HEK293 (cell line): Measurements from ENCODE around the gene SF1.

ENCODE experiments used
- CTCF ChIA-PET: fragments of 350-600 bp; formaldehyde crosslinking; extraction: SDS; loops from one replicate; lab custom pipeline; 2021; ENCODE audit warnings: antibody characterized with exemption; lab: Yijun Ruan, JAX
- POLR2A ChIA-PET: fragments of 300-600 bp; formaldehyde crosslinking; extraction: SDS; loops from one replicate; lab custom pipeline; 2020; ENCODE audit warnings: antibody characterized with exemption, inconsistent platforms; lab: Yijun Ruan, JAX
- H3K27ac ChIP-seq: fragments of 200-500 bp; sonication (Bioruptor generic); 2 replicates; pipeline ENCODE4 v1.5.1; 2014; ENCODE audit warnings: low read depth, low read length, control low read depth, inconsistent platforms; ENCODE audit errors: extremely low read depth
- H3K36me3 ChIP-seq, 2 experiments: fragments of 200-500 bp in 1 of 2; sonication (Bioruptor generic) in 1 of 2; 1 replicate in 1 of 2; 2 replicates in 1 of 2; pipeline ENCODE4 v1.5.1; 2014 to 2017; ENCODE audit warnings: inconsistent platforms in 2 of 2, low read length in 2 of 2; ENCODE audit not compliant: control insufficient read depth in 2 of 2, insufficient read depth in 1 of 2
- H3K4me1 ChIP-seq: fragments of 200-500 bp; sonication (Bioruptor generic); 2 replicates; pipeline ENCODE4 v1.5.1; 2014; ENCODE audit warnings: mild to moderate bottlenecking, low read length, inconsistent platforms; ENCODE audit not compliant: control insufficient read depth, insufficient read depth
- H3K4me3 ChIP-seq: 2 replicates; pipeline ENCODE4 v1.5.1; 2011; ENCODE audit warnings: low read depth, mild to moderate bottlenecking, control low read depth, low read length, moderate library complexity
- H3K9me3 ChIP-seq: fragments of 200-500 bp; sonication (Bioruptor generic); 2 replicates; pipeline ENCODE4 v1.5.1; 2014; ENCODE audit warnings: low read depth, low read length, inconsistent platforms; ENCODE audit not compliant: control insufficient read depth, insufficient read depth
- ATF2 ChIP-seq: fragments of 450-650 bp; formaldehyde crosslinking; IDR thresholded peaks from 2 replicates; pipeline ENCODE4 v1.5.1; 2016; ENCODE audit warnings: missing biosample characterization, missing genetic modification characterization, low read depth
- SP3 ChIP-seq: fragments of 450-650 bp; formaldehyde crosslinking; IDR thresholded peaks from 2 replicates; pipeline ENCODE4 v1.5.1; 2016; ENCODE audit warnings: missing biosample characterization, missing genetic modification characterization
- ZBTB7A ChIP-seq: fragments of 450-650 bp; formaldehyde crosslinking; IDR thresholded peaks from 2 replicates; pipeline ENCODE4 v1.5.1; 2016; ENCODE audit warnings: low read depth, missing biosample characterization, missing genetic modification characterization
- ZIC2 ChIP-seq: fragments of 450-650 bp; formaldehyde crosslinking; IDR thresholded peaks from 2 replicates; pipeline ENCODE4 v1.5.1; 2016; ENCODE audit warnings: missing biosample characterization, missing genetic modification characterization
- ZNF133 ChIP-seq: fragments of 450-650 bp; formaldehyde crosslinking; IDR thresholded peaks from 2 replicates; pipeline ENCODE4 v1.5.1; 2016; ENCODE audit warnings: missing biosample characterization, missing genetic modification characterization
- ZNF148 ChIP-seq: fragments of 450-650 bp; formaldehyde crosslinking; IDR thresholded peaks from 2 replicates; pipeline ENCODE4 v1.5.0; 2017; ENCODE audit warnings: missing biosample characterization, missing genetic modification characterization, borderline replicate concordance
- ZNF175 ChIP-seq: fragments of 450-650 bp; formaldehyde crosslinking; IDR thresholded peaks from 2 replicates; pipeline ENCODE4 v1.5.1; 2016; ENCODE audit warnings: missing biosample characterization, missing genetic modification characterization
- ZNF26 ChIP-seq: fragments of 450-650 bp; formaldehyde crosslinking; IDR thresholded peaks from 2 replicates; pipeline ENCODE4 v1.5.1; 2016; ENCODE audit warnings: missing biosample characterization, missing genetic modification characterization
- ZNF266 ChIP-seq: fragments of 450-650 bp; formaldehyde crosslinking; IDR thresholded peaks from 2 replicates; pipeline ENCODE4 v1.5.1; 2016; ENCODE audit warnings: missing biosample characterization, missing genetic modification characterization, low read depth
- ZNF335 ChIP-seq: fragments of 450-650 bp; formaldehyde crosslinking; conservative IDR thresholded peaks from 2 replicates; pipeline ENCODE4 v1.5.1; 2016; ENCODE audit warnings: missing biosample characterization, missing genetic modification characterization
- ZNF341 ChIP-seq: fragments of 450-650 bp; formaldehyde crosslinking; IDR thresholded peaks from 2 replicates; pipeline ENCODE4; 2016; ENCODE audit warnings: low read depth, missing biosample characterization, missing genetic modification characterization
- ZNF350 ChIP-seq: fragments of 450-650 bp; formaldehyde crosslinking; IDR thresholded peaks from 2 replicates; pipeline ENCODE4 v1.5.0; 2017; ENCODE audit warnings: missing biosample characterization, mild to moderate bottlenecking, missing genetic modification characterization
- ZNF398 ChIP-seq: fragments of 450-650 bp; formaldehyde crosslinking; IDR thresholded peaks from 2 replicates; pipeline ENCODE4 v1.5.1; 2017; ENCODE audit warnings: missing biosample characterization, missing genetic modification characterization
- ZNF555 ChIP-seq: fragments of 450-650 bp; formaldehyde crosslinking; conservative IDR thresholded peaks from 2 replicates; pipeline ENCODE4 v1.5.1; 2017; ENCODE audit warnings: missing biosample characterization, mild to moderate bottlenecking, missing genetic modification characterization, inconsistent platforms
- ZNF624 ChIP-seq: fragments of 450-650 bp; formaldehyde crosslinking; IDR thresholded peaks from 2 replicates; pipeline ENCODE4 v1.5.1; 2017; ENCODE audit warnings: missing biosample characterization, missing genetic modification characterization
- ZNF692 ChIP-seq: fragments of 450-650 bp; formaldehyde crosslinking; IDR thresholded peaks from 2 replicates; pipeline ENCODE4 v1.5.1; 2016; ENCODE audit warnings: missing biosample characterization, missing genetic modification characterization
- ZNF747 ChIP-seq: fragments of 450-650 bp; formaldehyde crosslinking; IDR thresholded peaks from 2 replicates; pipeline ENCODE4 v1.5.1; 2016; ENCODE audit warnings: missing biosample characterization, missing genetic modification characterization
- ZSCAN18 ChIP-seq: fragments of 450-650 bp; formaldehyde crosslinking; IDR thresholded peaks from 2 replicates; pipeline ENCODE4 v1.5.1; 2016; ENCODE audit warnings: missing biosample characterization, missing genetic modification characterization
- ZXDB ChIP-seq: fragments of 450-650 bp; formaldehyde crosslinking; IDR thresholded peaks from 2 replicates; pipeline ENCODE4 v1.5.1; 2016; ENCODE audit warnings: missing biosample characterization, missing genetic modification characterization

Gene SF1

GRCh38 chr11:64774144-64774543, 4.2 kb downstream of the SF1 start (continued):
- TF ChIP-seq ZXDB (tag by site-specific recombination) (no peak), ZNF555 (tag by site-specific recombination) (no peak), ZNF341 (tag by site-specific recombination) (no peak), ZNF398 (tag by site-specific recombination) (no peak)

GRCh38 chr11:64772303-64773018, 5.9 kb downstream of the SF1 start:
- H3K36me3 ChIP-seq = peaks cover 39 to 100% of the 10 kb centered on the region in 2 experiments
- ChIA-PET CTCF (interaction anchor here (0.6 to 2.0 kb wide), 3 partner anchors 29 to 482 kb away, joined by 3 to 9 read pairs (median 8); partner anchors contain the start of gene RASGRP2), POLR2A (interaction anchor here (0.7 to 2.6 kb wide), 4 partner anchors 9 to 178 kb away, joined by 3 to 10 read pairs (median 4); partner anchors contain the start of gene PYGM)
- no peaks in the 10 kb centered on the region for H3K4me1 ChIP-seq
- no peaks in the 10 kb centered on the region for H3K9me3 ChIP-seq
- no peak overlapping the region for H3K27ac ChIP-seq
- no peak overlapping the region for H3K4me3 ChIP-seq
- TF ChIP-seq ATF2 (tag by site-specific recombination) (0 out of 2 replicates have a peak, but pooled peaks have one; percentile 7), ZNF148 (no peak), ZNF350 (tag by site-specific recombination) (no peak), ZNF624 (tag by site-specific recombination) (no peak), ZSCAN18 (tag by site-specific recombination) (no peak), ZNF341 (tag by site-specific recombination) (no peak), ZNF692 (tag by site-specific recombination) (0 out of 2 replicates have a peak, but pooled peaks have one; percentile 22), ZNF747 (tag by site-specific recombination) (no peak)

- POLR2A ChIA-PET = interaction anchor here (0.7 to 2.6 kb wide), 3 partner anchors 8 to 178 kb away, joined by 3 to 10 read pairs (median 4); partner anchors contain the start of gene PYGM
- H3K27ac ChIP-seq = no peak overlapping the region
- H3K36me3 ChIP-seq = peaks cover 39 to 100% of the 10 kb centered on the region in 2 experiments
- CTCF ChIA-PET = interaction anchor here (0.7 to 2.0 kb wide), 3 partner anchors 16 to 121 kb away, joined by 3 to 8 read pairs (median 5); partner anchors contain the start of gene RASGRP2
- no peaks in the 10 kb centered on the region for H3K4me1 ChIP-seq
- H3K9me3 ChIP-seq = no peaks in the 10 kb centered on the region
- no peak overlapping the region for H3K4me3 ChIP-seq
- TF ChIP-seq ZNF175 (tag by site-specific recombination) (no peak), SP3 (tag by site-specific recombination) (no peak), ZNF133 (tag by site-specific recombination) (no peak), ZBTB7A (tag by site-specific recombination) (no peak), ZNF335 (no peak), ZIC2 (no peak), ZNF266 (tag by site-specific recombination) (no peak), ZNF26 (no peak)
Measured at GRCh38 chr11:64771861-64772260, 6.5 kb downstream of the SF1 start.
